ENCODE results near the gene TMEM130. TPM values are rescaled to one million over a fixed set of nuclear protein-coding genes. Genes with fewer than 3 reads are reported as not detected.

TMEM130 gene
- total and polyA plus RNA-seq, 2 donors (not counting 1 experiment from before 2014, with no cell fraction given): 0.66 to 2.6 TPM

DNA sequence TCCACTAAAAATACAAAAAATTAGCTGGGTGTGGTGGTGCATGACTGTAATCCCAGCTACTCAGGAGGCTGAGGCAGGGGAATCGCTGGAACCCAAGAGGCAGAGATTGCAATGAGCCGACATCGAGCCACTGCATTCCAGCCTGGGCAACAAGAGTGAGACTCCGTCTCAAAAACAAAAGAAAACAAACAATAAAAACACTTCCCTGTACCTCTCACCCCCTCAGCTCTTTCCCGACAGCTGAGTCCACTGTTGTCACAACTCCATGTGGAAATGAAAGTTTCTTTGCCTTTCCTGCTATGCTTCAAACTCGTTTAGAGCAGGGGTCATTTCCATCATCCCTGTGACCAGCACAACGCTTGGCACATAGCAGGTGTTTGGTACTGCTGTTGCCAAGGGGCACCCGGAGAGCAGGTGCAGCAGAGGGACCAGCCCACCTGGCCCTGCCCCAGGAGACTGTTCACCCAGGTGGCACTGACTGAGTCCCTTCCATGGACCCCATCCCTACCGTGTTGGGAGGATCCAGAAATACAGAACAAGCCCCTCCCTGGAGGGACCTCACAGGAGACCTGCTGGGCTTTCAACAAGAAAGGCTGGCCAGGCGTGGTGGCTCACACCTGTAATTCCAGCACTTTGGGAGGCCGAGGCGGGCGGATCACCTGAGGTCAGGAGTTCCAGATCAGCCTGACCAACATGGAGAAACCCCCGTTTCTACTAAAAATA, 4.9 kb downstream of the TMEM130 start:
- H3K79me2 ChIP-seq (ENCODE audit: control insufficient read depth, insufficient read depth, low read length): no peaks in the 10 kb centered on the region
- H2AFZ ChIP-seq (ENCODE audit: low read length): no peak overlapping the region
- no peak overlapping the region for H3K4me2 ChIP-seq (ENCODE audit: extremely low read depth, insufficient read depth, low read length)
- TF ChIP-seq, protein P1, sequence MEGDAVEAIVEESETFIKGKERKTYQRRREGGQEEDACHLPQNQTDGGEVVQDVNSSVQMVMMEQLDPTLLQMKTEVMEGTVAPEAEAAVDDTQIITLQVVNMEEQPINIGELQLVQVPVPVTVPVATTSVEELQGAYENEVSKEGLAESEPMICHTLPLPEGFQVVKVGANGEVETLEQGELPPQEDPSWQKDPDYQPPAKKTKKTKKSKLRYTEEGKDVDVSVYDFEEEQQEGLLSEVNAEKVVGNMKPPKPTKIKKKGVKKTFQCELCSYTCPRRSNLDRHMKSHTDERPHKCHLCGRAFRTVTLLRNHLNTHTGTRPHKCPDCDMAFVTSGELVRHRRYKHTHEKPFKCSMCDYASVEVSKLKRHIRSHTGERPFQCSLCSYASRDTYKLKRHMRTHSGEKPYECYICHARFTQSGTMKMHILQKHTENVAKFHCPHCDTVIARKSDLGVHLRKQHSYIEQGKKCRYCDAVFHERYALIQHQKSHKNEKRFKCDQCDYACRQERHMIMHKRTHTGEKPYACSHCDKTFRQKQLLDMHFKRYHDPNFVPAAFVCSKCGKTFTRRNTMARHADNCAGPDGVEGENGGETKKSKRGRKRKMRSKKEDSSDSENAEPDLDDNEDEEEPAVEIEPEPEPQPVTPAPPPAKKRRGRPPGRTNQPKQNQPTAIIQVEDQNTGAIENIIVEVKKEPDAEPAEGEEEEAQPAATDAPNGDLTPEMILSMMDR (conservative IDR thresholded peaks at IDR 0.05 in 1 of 2, IDR thresholded peaks at IDR 0.05 in 1 of 2; ENCODE audit: low read depth in 1 of 2, low read length in 2 of 2): no peak
- TF ChIP-seq EZH2 (IDR thresholded peaks at IDR 0.05; ENCODE audit: low read length, missing control alignments): no peak
- H3K9ac ChIP-seq (ENCODE audit: insufficient read depth, low read length): no peak overlapping the region
- no peaks in the 10 kb centered on the region for H4K20me1 ChIP-seq (ENCODE audit: control insufficient read depth, extremely low read depth, insufficient read depth, low read length)
- H3K27me3 ChIP-seq (ENCODE audit: control insufficient read depth, insufficient read depth, low read length): peaks cover 11% of the 10 kb centered on the region
- H3K4me1 ChIP-seq (ENCODE audit: control insufficient read depth, extremely low read depth, insufficient read depth, low read length): peaks cover 2% of the 10 kb centered on the region
- no peak for DNase-seq (ENCODE audit: low read depth in 2 of 2)
- no peaks in the 10 kb centered on the region for H3K36me3 ChIP-seq (ENCODE audit: control insufficient read depth, insufficient read depth, low read length)
- H3K27ac ChIP-seq (ENCODE audit: insufficient read depth, low read length): no peak overlapping the region
- no peaks in the 10 kb centered on the region for H3K9me3 ChIP-seq (ENCODE audit: control insufficient read depth, insufficient read depth, low read depth, low read length)
- no peak overlapping the region for H3K4me3 ChIP-seq (replicated peaks in 1 of 4; ENCODE audit: control extremely low read depth in 1 of 4, insufficient read depth in 1 of 4, low read depth in 3 of 4, low read length in 4 of 4)

DNA sequence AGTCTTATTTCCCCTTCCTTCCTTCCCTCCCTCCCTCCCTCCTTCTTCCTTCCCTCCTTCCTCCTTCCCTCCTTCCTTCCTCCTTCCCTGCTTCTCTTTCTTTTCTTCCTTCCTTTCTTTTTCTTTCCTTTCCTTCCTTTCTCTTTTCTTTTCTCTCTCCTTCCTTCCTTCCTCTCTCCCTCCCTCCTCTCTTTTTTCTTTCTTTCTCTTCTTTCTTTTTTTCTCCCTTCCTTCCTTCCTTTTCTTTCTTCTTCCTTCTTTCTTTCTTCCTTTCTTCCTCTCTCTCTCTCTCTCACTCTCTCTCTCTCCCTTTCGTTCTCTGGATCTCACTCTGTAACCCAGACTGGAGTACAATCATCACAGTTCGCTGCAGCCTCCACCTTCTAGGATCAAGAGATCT, 6.2 kb downstream of the TMEM130 start:
- no peak overlapping the region for H3K27ac ChIP-seq (ENCODE audit: insufficient read depth, low read length)
- no peaks in the 10 kb centered on the region for H3K36me3 ChIP-seq (ENCODE audit: control insufficient read depth, insufficient read depth, low read length)
- no peaks in the 10 kb centered on the region for H3K79me2 ChIP-seq (ENCODE audit: control insufficient read depth, insufficient read depth, low read length)
- DNase-seq (ENCODE audit: low read depth in 2 of 2): no peak
- no peak overlapping the region for H3K9ac ChIP-seq (ENCODE audit: insufficient read depth, low read length)
- peaks cover 2% of the 10 kb centered on the region for H3K4me1 ChIP-seq (ENCODE audit: control insufficient read depth, extremely low read depth, insufficient read depth, low read length)
- H2AFZ ChIP-seq (ENCODE audit: low read length): no peak overlapping the region
- no peaks in the 10 kb centered on the region for H4K20me1 ChIP-seq (ENCODE audit: control insufficient read depth, extremely low read depth, insufficient read depth, low read length)
- no peak overlapping the region for H3K4me2 ChIP-seq (ENCODE audit: extremely low read depth, insufficient read depth, low read length)
- no peak for TF ChIP-seq EZH2 (IDR thresholded peaks at IDR 0.05; ENCODE audit: low read length, missing control alignments)
- TF ChIP-seq, protein P1 (conservative IDR thresholded peaks at IDR 0.05 in 1 of 2, IDR thresholded peaks at IDR 0.05 in 1 of 2; ENCODE audit: low read depth in 1 of 2, low read length in 2 of 2): no peak
- no peak overlapping the region for H3K4me3 ChIP-seq (replicated peaks in 1 of 4; ENCODE audit: control extremely low read depth in 1 of 4, insufficient read depth in 1 of 4, low read depth in 3 of 4, low read length in 4 of 4)
- H3K27me3 ChIP-seq (ENCODE audit: control insufficient read depth, insufficient read depth, low read length): peaks cover 4% of the 10 kb centered on the region
- no peaks in the 10 kb centered on the region for H3K9me3 ChIP-seq (ENCODE audit: control insufficient read depth, insufficient read depth, low read depth, low read length)

DNA sequence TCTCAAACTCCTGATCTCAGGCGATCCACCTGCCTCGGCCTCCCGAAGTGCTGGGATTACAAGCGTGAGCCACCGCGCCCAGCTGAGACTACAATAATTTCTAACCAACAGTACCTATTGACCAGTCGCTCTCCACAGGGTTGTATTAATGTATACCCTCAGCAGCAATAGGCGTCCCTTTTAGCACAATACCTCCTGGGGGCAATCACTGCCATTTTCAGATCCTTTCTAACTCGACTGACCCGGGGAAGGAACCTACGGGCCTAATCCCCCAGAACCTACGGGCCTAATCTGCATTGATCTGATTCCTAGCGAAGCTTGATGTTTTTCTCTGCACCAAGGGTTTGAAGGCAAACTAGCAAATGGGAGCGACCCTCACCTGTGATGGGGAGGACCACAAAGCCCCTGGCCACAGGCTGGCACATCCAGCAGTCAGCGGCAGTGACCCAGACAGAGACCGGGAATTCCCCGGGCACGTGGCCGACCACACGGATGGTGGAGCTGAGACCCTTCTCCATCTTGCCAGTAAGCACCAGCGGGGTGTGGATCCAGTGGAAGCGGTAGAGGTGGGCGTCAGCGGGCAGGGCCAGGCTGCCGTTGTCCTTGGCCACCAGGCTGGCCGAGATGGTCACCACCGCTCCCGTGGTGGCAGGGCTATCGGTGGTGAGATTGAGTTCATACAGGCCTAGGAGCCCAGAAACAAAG, 6.9 kb downstream of the TMEM130 start:
- no peak for DNase-seq (ENCODE audit: low read depth in 2 of 2)
- Histone ChIP-seq H4K20me1 (ENCODE audit: control insufficient read depth, extremely low read depth, insufficient read depth, low read length) (no peaks in the 10 kb centered on the region), H3K4me1 (ENCODE audit: control insufficient read depth, extremely low read depth, insufficient read depth, low read length) (peaks cover 2% of the 10 kb centered on the region)

More for the DNA sequence above, 6.9 kb downstream of the TMEM130 start:
- Histone ChIP-seq H3K36me3 (ENCODE audit: control insufficient read depth, insufficient read depth, low read length) (no peaks in the 10 kb centered on the region), H3K4me2 (ENCODE audit: extremely low read depth, insufficient read depth, low read length) (no peak overlapping the region), H3K4me3 (replicated peaks in 1 of 4; ENCODE audit: control extremely low read depth in 1 of 4, insufficient read depth in 1 of 4, low read depth in 3 of 4, low read length in 4 of 4) (no peak overlapping the region), H2AFZ (ENCODE audit: low read length) (no peak overlapping the region), H3K9me3 (ENCODE audit: control insufficient read depth, insufficient read depth, low read depth, low read length) (no peaks in the 10 kb centered on the region), H3K27ac (ENCODE audit: insufficient read depth, low read length) (no peak overlapping the region), H3K27me3 (ENCODE audit: control insufficient read depth, insufficient read depth, low read length) (no peaks in the 10 kb centered on the region), H3K79me2 (ENCODE audit: control insufficient read depth, insufficient read depth, low read length) (no peaks in the 10 kb centered on the region), H3K9ac (ENCODE audit: insufficient read depth, low read length) (no peak overlapping the region)
- TF ChIP-seq EZH2 (IDR thresholded peaks at IDR 0.05; ENCODE audit: low read length, missing control alignments): no peak
- TF ChIP-seq, protein P1 (conservative IDR thresholded peaks at IDR 0.05 in 1 of 2, IDR thresholded peaks at IDR 0.05 in 1 of 2; ENCODE audit: low read depth in 1 of 2, low read length in 2 of 2): no peak
